SK-N-SH treated with all-trans-retinoic acid at 6 μM for 48 hours (cell line): ENCODE results near the gene COMT.

Experiments used
- ATAC-seq: fragments of 200-7000 bp; cut with Tn5 transposase; 3 replicates; pipeline ENCODE4 v1.9.1; 2020; ENCODE audit warnings: mild to moderate bottlenecking, moderate library complexity
- BACH2 ChIP-seq: fragments of 250-450 bp; sonication (Bioruptor Pico); IDR thresholded peaks from 2 replicates; pipeline ENCODE4 v1.9.0; 2021; ENCODE audit warnings: mild to moderate bottlenecking, borderline replicate concordance
- CSDC2 ChIP-seq: fragments of 250-450 bp; sonication (Bioruptor Pico); IDR thresholded peaks from 2 replicates; pipeline ENCODE4 v1.5.0; 2020; ENCODE audit warnings: mild to moderate bottlenecking, moderate library complexity
- ESRRG ChIP-seq: fragments of 250-450 bp; sonication (Bioruptor Pico); IDR thresholded peaks from 2 replicates; pipeline ENCODE4 v1.6.1; 2021; ENCODE audit warnings: mild to moderate bottlenecking
- GLIS3 ChIP-seq: fragments of 250-450 bp; sonication (Bioruptor Pico); IDR thresholded peaks from 2 replicates; pipeline ENCODE4 v1.5.0; 2020; ENCODE audit warnings: mild to moderate bottlenecking, moderate library complexity
- OSR1 ChIP-seq: fragments of 250-450 bp; sonication (Bioruptor Pico); IDR thresholded peaks from 2 replicates; pipeline ENCODE4 v1.8.0; 2022; ENCODE audit warnings: moderate library complexity, mild to moderate bottlenecking, inconsistent platforms
- PATZ1 ChIP-seq: fragments of 250-450 bp; sonication (Bioruptor Pico); IDR thresholded peaks from 2 replicates; pipeline ENCODE4 v1.8.0; 2020; ENCODE audit warnings: mild to moderate bottlenecking, moderate library complexity, borderline replicate concordance
- PPARA ChIP-seq: fragments of 250-450 bp; sonication (Bioruptor Pico); IDR thresholded peaks from 2 replicates; pipeline ENCODE4 v1.5.0; 2020; ENCODE audit warnings: mild to moderate bottlenecking, borderline replicate concordance
- SNAI2 ChIP-seq: fragments of 250-450 bp; sonication (Bioruptor Pico); IDR thresholded peaks from 2 replicates; pipeline ENCODE4 v1.5.0; 2020; ENCODE audit warnings: mild to moderate bottlenecking, moderate library complexity
- TCF4 ChIP-seq: fragments of 250-450 bp; sonication (Bioruptor Pico); IDR thresholded peaks from 2 replicates; pipeline ENCODE4 v1.8.0; 2021; ENCODE audit warnings: mild to moderate bottlenecking, moderate library complexity, borderline replicate concordance
- TOX ChIP-seq: fragments of 250-450 bp; sonication (Bioruptor Pico); IDR thresholded peaks from 2 replicates; pipeline ENCODE4 v1.8.0; 2021; ENCODE audit warnings: mild to moderate bottlenecking, moderate library complexity, borderline replicate concordance
- ZC3H10 ChIP-seq: fragments of 250-450 bp; sonication (Bioruptor Pico); IDR thresholded peaks from 2 replicates; pipeline ENCODE4 v1.5.1; 2021; ENCODE audit warnings: mild to moderate bottlenecking, moderate library complexity
- ZFP3 ChIP-seq: fragments of 250-450 bp; sonication (Bioruptor Pico); IDR thresholded peaks from 2 replicates; pipeline ENCODE4 v1.5.0; 2020; ENCODE audit warnings: mild to moderate bottlenecking, moderate library complexity
- ZFP30 ChIP-seq: fragments of 450-650 bp; formaldehyde crosslinking; IDR thresholded peaks from 2 replicates; pipeline ENCODE4 v1.5.0; 2022; ENCODE audit warnings: mild to moderate bottlenecking, moderate library complexity
- ZNF565 ChIP-seq: fragments of 450-650 bp; formaldehyde crosslinking; conservative IDR thresholded peaks from 2 replicates; pipeline ENCODE4 v1.5.0; 2020; ENCODE audit warnings: low read depth, mild to moderate bottlenecking, moderate library complexity
- ZNF70 ChIP-seq: fragments of 450-650 bp; formaldehyde crosslinking; IDR thresholded peaks from 2 replicates; pipeline ENCODE4 v1.5.0; 2020; ENCODE audit warnings: mild to moderate bottlenecking, moderate library complexity
- ZNF8 ChIP-seq: fragments of 450-650 bp; formaldehyde crosslinking; IDR thresholded peaks from 2 replicates; pipeline ENCODE4 v1.5.0; 2020; ENCODE audit warnings: mild to moderate bottlenecking, moderate library complexity
- TF ChIP-seq, protein P1 (sequence below): fragments of 250-450 bp; sonication (Bioruptor Pico); IDR thresholded peaks from 2 replicates; pipeline ENCODE4 v1.5.0; 2020; ENCODE audit warnings: mild to moderate bottlenecking, moderate library complexity
- TF ChIP-seq, protein P2 (sequence below): fragments of 250-450 bp; sonication (Bioruptor Pico); IDR thresholded peaks from 2 replicates; pipeline ENCODE4 v1.5.1; 2021; ENCODE audit warnings: mild to moderate bottlenecking, moderate library complexity
- TF ChIP-seq, protein P3 (sequence below): fragments of 250-450 bp; sonication (Bioruptor Pico); IDR thresholded peaks from 2 replicates; pipeline ENCODE4 v1.8.0; 2021; ENCODE audit warnings: low read depth, mild to moderate bottlenecking, moderate library complexity, borderline replicate concordance
- TF ChIP-seq, protein P4 (sequence below): fragments of 250-450 bp; sonication (Bioruptor Pico); IDR thresholded peaks from 2 replicates; pipeline ENCODE4 v1.5.1; 2020; ENCODE audit warnings: low read depth, mild to moderate bottlenecking, moderate library complexity

The COMT gene

DNA sequence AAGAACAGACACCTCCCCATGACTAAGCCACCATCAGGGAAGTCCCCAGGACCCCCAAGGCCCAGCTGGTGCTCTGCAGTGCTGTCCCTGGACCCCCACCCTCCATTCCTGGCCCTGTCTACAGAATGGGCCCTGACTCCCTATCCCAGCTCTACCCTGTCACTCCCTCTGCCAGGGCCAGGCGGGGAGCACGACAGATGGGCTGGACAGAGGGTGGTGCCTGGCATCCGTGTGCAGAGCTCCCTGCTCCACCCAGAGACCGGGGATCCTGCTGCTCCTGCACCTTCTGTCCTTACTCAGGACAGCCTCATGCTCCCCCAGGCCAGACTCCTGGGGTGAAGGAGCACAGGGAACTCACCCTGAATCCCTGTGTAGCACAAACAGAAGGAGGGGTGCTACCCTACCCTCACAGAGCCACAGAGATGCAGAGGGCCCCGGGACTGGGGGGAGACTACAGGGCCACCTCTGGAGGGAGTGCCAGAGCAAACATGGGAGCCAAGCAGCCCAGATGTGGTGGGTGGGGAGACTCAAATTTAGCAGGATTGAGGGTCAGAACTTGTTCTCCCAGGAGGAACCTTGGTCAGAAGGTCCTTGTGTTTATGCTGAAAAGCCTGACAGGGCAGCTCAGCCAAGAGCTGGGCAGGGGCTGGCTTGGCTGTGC lies 73.1 kb downstream of the COMT start:
- TF ChIP-seq ZFP30 (CRISPR knock-in tag): no peak
- no peak for TF ChIP-seq BACH2 (CRISPR knock-in tag)
- TF ChIP-seq, protein P1, sequence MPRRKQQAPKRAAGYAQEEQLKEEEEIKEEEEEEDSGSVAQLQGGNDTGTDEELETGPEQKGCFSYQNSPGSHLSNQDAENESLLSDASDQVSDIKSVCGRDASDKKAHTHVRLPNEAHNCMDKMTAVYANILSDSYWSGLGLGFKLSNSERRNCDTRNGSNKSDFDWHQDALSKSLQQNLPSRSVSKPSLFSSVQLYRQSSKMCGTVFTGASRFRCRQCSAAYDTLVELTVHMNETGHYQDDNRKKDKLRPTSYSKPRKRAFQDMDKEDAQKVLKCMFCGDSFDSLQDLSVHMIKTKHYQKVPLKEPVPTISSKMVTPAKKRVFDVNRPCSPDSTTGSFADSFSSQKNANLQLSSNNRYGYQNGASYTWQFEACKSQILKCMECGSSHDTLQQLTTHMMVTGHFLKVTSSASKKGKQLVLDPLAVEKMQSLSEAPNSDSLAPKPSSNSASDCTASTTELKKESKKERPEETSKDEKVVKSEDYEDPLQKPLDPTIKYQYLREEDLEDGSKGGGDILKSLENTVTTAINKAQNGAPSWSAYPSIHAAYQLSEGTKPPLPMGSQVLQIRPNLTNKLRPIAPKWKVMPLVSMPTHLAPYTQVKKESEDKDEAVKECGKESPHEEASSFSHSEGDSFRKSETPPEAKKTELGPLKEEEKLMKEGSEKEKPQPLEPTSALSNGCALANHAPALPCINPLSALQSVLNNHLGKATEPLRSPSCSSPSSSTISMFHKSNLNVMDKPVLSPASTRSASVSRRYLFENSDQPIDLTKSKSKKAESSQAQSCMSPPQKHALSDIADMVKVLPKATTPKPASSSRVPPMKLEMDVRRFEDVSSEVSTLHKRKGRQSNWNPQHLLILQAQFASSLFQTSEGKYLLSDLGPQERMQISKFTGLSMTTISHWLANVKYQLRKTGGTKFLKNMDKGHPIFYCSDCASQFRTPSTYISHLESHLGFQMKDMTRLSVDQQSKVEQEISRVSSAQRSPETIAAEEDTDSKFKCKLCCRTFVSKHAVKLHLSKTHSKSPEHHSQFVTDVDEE: no peak
- TF ChIP-seq ZFP3 (CRISPR knock-in tag): no peak
- TF ChIP-seq TCF4 (CRISPR knock-in tag): no peak
- no peak for TF ChIP-seq PATZ1 (CRISPR knock-in tag)
- TF ChIP-seq SNAI2: no peak
- no peak for TF ChIP-seq ZNF8 (CRISPR knock-in tag)
- TF ChIP-seq, protein P2, sequence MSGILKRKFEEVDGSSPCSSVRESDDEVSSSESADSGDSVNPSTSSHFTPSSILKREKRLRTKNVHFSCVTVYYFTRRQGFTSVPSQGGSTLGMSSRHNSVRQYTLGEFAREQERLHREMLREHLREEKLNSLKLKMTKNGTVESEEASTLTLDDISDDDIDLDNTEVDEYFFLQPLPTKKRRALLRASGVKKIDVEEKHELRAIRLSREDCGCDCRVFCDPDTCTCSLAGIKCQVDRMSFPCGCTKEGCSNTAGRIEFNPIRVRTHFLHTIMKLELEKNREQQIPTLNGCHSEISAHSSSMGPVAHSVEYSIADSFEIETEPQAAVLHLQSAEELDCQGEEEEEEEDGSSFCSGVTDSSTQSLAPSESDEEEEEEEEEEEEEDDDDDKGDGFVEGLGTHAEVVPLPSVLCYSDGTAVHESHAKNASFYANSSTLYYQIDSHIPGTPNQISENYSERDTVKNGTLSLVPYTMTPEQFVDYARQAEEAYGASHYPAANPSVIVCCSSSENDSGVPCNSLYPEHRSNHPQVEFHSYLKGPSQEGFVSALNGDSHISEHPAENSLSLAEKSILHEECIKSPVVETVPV: no peak
- no peak for TF ChIP-seq ZC3H10
- TF ChIP-seq TOX (CRISPR knock-in tag): no peak
- TF ChIP-seq, protein P3, sequence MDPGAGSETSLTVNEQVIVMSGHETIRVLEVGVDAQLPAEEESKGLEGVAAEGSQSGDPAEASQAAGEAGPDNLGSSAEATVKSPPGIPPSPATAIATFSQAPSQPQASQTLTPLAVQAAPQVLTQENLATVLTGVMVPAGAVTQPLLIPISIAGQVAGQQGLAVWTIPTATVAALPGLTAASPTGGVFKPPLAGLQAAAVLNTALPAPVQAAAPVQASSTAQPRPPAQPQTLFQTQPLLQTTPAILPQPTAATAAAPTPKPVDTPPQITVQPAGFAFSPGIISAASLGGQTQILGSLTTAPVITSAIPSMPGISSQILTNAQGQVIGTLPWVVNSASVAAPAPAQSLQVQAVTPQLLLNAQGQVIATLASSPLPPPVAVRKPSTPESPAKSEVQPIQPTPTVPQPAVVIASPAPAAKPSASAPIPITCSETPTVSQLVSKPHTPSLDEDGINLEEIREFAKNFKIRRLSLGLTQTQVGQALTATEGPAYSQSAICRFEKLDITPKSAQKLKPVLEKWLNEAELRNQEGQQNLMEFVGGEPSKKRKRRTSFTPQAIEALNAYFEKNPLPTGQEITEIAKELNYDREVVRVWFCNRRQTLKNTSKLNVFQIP (CRISPR knock-in tag): no peak
- TF ChIP-seq, protein P4, sequence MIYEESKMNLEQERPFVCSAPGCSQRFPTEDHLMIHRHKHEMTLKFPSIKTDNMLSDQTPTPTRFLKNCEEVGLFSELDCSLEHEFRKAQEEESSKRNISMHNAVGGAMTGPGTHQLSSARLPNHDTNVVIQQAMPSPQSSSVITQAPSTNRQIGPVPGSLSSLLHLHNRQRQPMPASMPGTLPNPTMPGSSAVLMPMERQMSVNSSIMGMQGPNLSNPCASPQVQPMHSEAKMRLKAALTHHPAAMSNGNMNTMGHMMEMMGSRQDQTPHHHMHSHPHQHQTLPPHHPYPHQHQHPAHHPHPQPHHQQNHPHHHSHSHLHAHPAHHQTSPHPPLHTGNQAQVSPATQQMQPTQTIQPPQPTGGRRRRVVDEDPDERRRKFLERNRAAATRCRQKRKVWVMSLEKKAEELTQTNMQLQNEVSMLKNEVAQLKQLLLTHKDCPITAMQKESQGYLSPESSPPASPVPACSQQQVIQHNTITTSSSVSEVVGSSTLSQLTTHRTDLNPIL (CRISPR knock-in tag): no peak
- no peak for TF ChIP-seq OSR1 (CRISPR knock-in tag)
- ATAC-seq: no peak

DNA sequence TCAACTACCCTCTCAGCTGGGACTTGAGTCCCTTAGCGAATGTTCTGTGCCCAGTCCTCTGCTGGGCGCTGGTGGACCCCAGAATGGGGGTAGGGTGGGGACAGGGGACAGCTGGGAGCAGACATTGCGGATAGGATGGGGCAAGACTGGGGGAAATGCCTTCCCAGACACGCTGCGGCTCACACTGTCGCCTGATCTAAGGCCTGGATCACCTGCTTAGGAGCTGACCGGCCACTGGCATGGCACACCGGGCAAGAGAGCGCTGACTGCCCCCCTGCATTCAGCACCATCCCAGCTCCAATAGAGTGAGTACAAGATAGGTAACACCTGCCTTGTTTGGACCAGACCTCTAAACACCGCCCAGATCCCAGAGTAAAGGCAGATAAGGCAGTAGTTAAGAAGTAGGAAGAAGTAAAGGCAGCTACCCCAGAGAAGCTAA lies 73.6 kb downstream of the COMT start:
- no peak for ATAC-seq
- no peak for TF ChIP-seq ZC3H10
- TF ChIP-seq, protein P2: no peak
- TF ChIP-seq TOX (CRISPR knock-in tag): no peak
- TF ChIP-seq SNAI2: no peak
- no peak for TF ChIP-seq GLIS3 (CRISPR knock-in tag)
- TF ChIP-seq ZNF8 (CRISPR knock-in tag): no peak
- TF ChIP-seq, protein P4 (CRISPR knock-in tag): no peak
- TF ChIP-seq PATZ1 (CRISPR knock-in tag): no peak
- no peak for TF ChIP-seq PPARA (CRISPR knock-in tag)
- no peak for TF ChIP-seq ZNF70
- TF ChIP-seq ESRRG: no peak
- no peak for TF ChIP-seq ZFP30 (CRISPR knock-in tag)
- TF ChIP-seq BACH2 (CRISPR knock-in tag): no peak
- TF ChIP-seq, protein P1: no peak
- no peak for TF ChIP-seq CSDC2 (CRISPR knock-in tag)
- TF ChIP-seq ZNF565 (CRISPR knock-in tag): no peak
- TF ChIP-seq TCF4 (CRISPR knock-in tag): no peak
